Caco-2 (cell line): ENCODE results near the gene TMEM242. TPM values are rescaled to one million over a fixed set of nuclear protein-coding genes. Genes with fewer than 3 reads are reported as not detected.

ENCODE experiments used
- BruUV-seq: library from RNA; stranded (reverse); fragments of 400-500 nt; replicated peaks from 2 replicates; lab custom pipeline; 2021; lab: Mats Ljungman, UMichigan
- CTCF ChIA-PET: fragments of 300-600 bp; sonication (Branson Sonifier 250); formaldehyde crosslinking; loops from one replicate; lab custom pipeline; 2022; ENCODE audit warnings: antibody characterized with exemption; lab: Charles Lee
- POLR2A ChIA-PET: fragments of 300-600 bp; sonication (Branson Sonifier 250); formaldehyde crosslinking; loops from one replicate; lab custom pipeline; 2022; ENCODE audit warnings: antibody characterized with exemption; lab: Charles Lee
- DNase-seq, 2 experiments: peaks; one replicate each; pipeline versions ENCODE4 v3.0.0 to v3.0.0-alpha.2; 2020 to 2022
- H3K27me3 ChIP-seq: replicated peaks from 2 replicates; pipeline ENCODE4 v1.6.0; 2011; ENCODE audit warnings: low read length; ENCODE audit not compliant: control insufficient read depth, insufficient read depth
- H3K36me3 ChIP-seq: 2 replicates; pipeline ENCODE4 v1.5.1; 2011; ENCODE audit warnings: low read length; ENCODE audit not compliant: control insufficient read depth, insufficient read depth
- H3K4me1 ChIP-seq: fragments of 250-450 bp; sonication (Bioruptor Pico); 2 replicates; pipeline ENCODE4 v1.5.1; 2020; ENCODE audit warnings: mild to moderate bottlenecking
- H3K4me3 ChIP-seq: 2 replicates; pipeline ENCODE4 v1.5.1; 2011; ENCODE audit warnings: low read depth, mild to moderate bottlenecking, control low read depth, low read length
- H3K9me3 ChIP-seq: fragments of 250-450 bp; sonication (Bioruptor Pico); 2 replicates; pipeline ENCODE4 v1.5.1; 2020; ENCODE audit warnings: mild to moderate bottlenecking, moderate library complexity
- H3K27ac Mint-ChIP-seq: one replicate; pipeline ENCODE4 v1.8.0; 2022; ENCODE audit warnings: mixed read lengths; ENCODE audit not compliant: unreplicated experiment
- H3K27me3 Mint-ChIP-seq: one replicate; pipeline ENCODE4 v1.8.0; 2022; ENCODE audit warnings: mixed read lengths; ENCODE audit not compliant: insufficient read depth, unreplicated experiment
- H3K36me3 Mint-ChIP-seq: one replicate; pipeline ENCODE4 v1.8.0; 2022; ENCODE audit warnings: mild to moderate bottlenecking, mixed read lengths; ENCODE audit not compliant: insufficient read depth, unreplicated experiment
- H3K4me1 Mint-ChIP-seq: one replicate; pipeline ENCODE4 v1.8.0; 2022; ENCODE audit warnings: low read depth, mixed read lengths; ENCODE audit not compliant: unreplicated experiment
- H3K4me3 Mint-ChIP-seq: one replicate; pipeline ENCODE4 v1.8.0; 2022; ENCODE audit warnings: mild to moderate bottlenecking, moderate library complexity, mixed read lengths; ENCODE audit not compliant: unreplicated experiment
- H3K9me3 Mint-ChIP-seq: one replicate; pipeline ENCODE4 v1.8.0; 2022; ENCODE audit warnings: mixed read lengths; ENCODE audit not compliant: unreplicated experiment
- CTCF ChIP-seq, 2 experiments: fragments of 200-600 bp in 1 of 2; IDR thresholded peaks; 1 replicate in 1 of 2; 2 replicates in 1 of 2; pipeline versions ENCODE4 v1.5.1 to v1.8.0; 2011 to 2022; ENCODE audit warnings: antibody characterized with exemption in 1 of 2, control low read depth in 1 of 2, inconsistent platforms in 1 of 2, low read depth in 1 of 2, low read length in 1 of 2, mild to moderate bottlenecking in 1 of 2, moderate library complexity in 1 of 2; ENCODE audit not compliant: insufficient read depth in 1 of 2, severe bottlenecking in 1 of 2, unreplicated experiment in 1 of 2
- intact Hi-C: fragments of 100-400 bp; cut with micrococcal nuclease; formaldehyde crosslinking; loops from one replicate; pipeline ENCODE4 v1.10.0; 2022; ENCODE audit not compliant: unreplicated experiment
- total RNA-seq: library from RNA; stranded (reverse); gene quantifications from 2 replicates; pipeline ENCODE4 v1.2.3, GENCODE V29; 2022

TMEM242 gene
- total RNA-seq, 1 experiment from 2014 or later = 12.1 TPM

- Mint-ChIP-seq H3K27ac (no peak overlapping the region), H3K36me3 (no peaks in the 10 kb centered on the region), H3K4me1 (no peaks in the 10 kb centered on the region), H3K9me3 (peaks cover 15% of the 10 kb centered on the region), H3K27me3 (no peaks in the 10 kb centered on the region), H3K4me3 (no peak overlapping the region)
- no TSS peak for BruUV-seq
- Histone ChIP-seq H3K4me3 (no peak overlapping the region), H3K4me1 (no peaks in the 10 kb centered on the region), H3K27me3 (no peaks in the 10 kb centered on the region), H3K9me3 (no peaks in the 10 kb centered on the region), H3K36me3 (no peaks in the 10 kb centered on the region)
- CTCF ChIA-PET = no interaction called here
- DNase-seq = no peak
- POLR2A ChIA-PET = no interaction called here
- intact Hi-C loops = no loop called here
- TF ChIP-seq CTCF (IDR thresholded peaks at IDR 0.05; ENCODE audit: insufficient read depth in 1 of 2, low read depth in 1 of 2, low read length in 1 of 2, severe bottlenecking in 1 of 2, unreplicated experiment in 1 of 2) = no peak
Observed at GRCh38 chr6:157267654-157268053, 55.7 kb downstream of the TMEM242 start.

- POLR2A ChIA-PET = no interaction called here
- DNase-seq = no peak
- H3K27me3 ChIP-seq = no peaks in the 10 kb centered on the region
- CTCF ChIA-PET = no interaction called here
- intact Hi-C loops = no loop called here
- Mint-ChIP-seq H3K4me1 (no peaks in the 10 kb centered on the region), H3K4me3 (no peak overlapping the region), H3K27ac (no peak overlapping the region), H3K36me3 (no peaks in the 10 kb centered on the region), H3K9me3 (peaks cover 15% of the 10 kb centered on the region), H3K27me3 (no peaks in the 10 kb centered on the region)
- TF ChIP-seq CTCF (IDR thresholded peaks at IDR 0.05; ENCODE audit: insufficient read depth in 1 of 2, low read depth in 1 of 2, low read length in 1 of 2, severe bottlenecking in 1 of 2, unreplicated experiment in 1 of 2) = no peak
- no peaks in the 10 kb centered on the region for H3K9me3 ChIP-seq
- H3K4me1 ChIP-seq = no peaks in the 10 kb centered on the region
- no peaks in the 10 kb centered on the region for H3K36me3 ChIP-seq
- H3K4me3 ChIP-seq = no peak overlapping the region
- BruUV-seq = no TSS peak
Observed at GRCh38 chr6:157267109-157267611, 56.2 kb downstream of the TMEM242 start.

- no peak overlapping the region for H3K27ac Mint-ChIP-seq
- Histone ChIP-seq H3K27me3 (no peaks in the 10 kb centered on the region), H3K4me1 (no peaks in the 10 kb centered on the region), H3K36me3 (no peaks in the 10 kb centered on the region), H3K9me3 (no peaks in the 10 kb centered on the region), H3K4me3 (no peak overlapping the region)
- no peak for TF ChIP-seq CTCF (IDR thresholded peaks at IDR 0.05; ENCODE audit: insufficient read depth in 1 of 2, low read depth in 1 of 2, low read length in 1 of 2, severe bottlenecking in 1 of 2, unreplicated experiment in 1 of 2)
- POLR2A ChIA-PET = no interaction called here
- no peak for DNase-seq
- H3K9me3 Mint-ChIP-seq = peaks cover 15% of the 10 kb centered on the region
- no peak overlapping the region for H3K4me3 Mint-ChIP-seq
- intact Hi-C loops = no loop called here
- H3K27me3 Mint-ChIP-seq = no peaks in the 10 kb centered on the region
- BruUV-seq = no TSS peak
- H3K4me1 Mint-ChIP-seq = no peaks in the 10 kb centered on the region
- no peaks in the 10 kb centered on the region for H3K36me3 Mint-ChIP-seq
- CTCF ChIA-PET = no interaction called here
Observed at GRCh38 chr6:157266274-157267101, 56.8 kb downstream of the TMEM242 start.
